K562 (cell line): ENCODE measurements around the gene YPEL4. TPM values are rescaled to one million over a fixed set of nuclear protein-coding genes. Genes with fewer than 3 reads are reported as not detected.

Experiments used
- ATAC-seq: fragments of 200-7000 bp; cut with Tn5 transposase; 3 replicates; pipeline ENCODE4 v1.9.1; 2020; ENCODE audit warnings: moderate library complexity
- BruUV-seq: library from RNA; stranded (reverse); fragments of 400-500 nt; replicated peaks from 2 replicates; lab custom pipeline; 2021; lab: Mats Ljungman, UMichigan
- CTCF ChIA-PET: fragments of 300-600 bp; formaldehyde crosslinking; extraction: SDS; loops from one replicate; lab custom pipeline; 2021; ENCODE audit warnings: low intra/inter-chr PET ratio; lab: Yijun Ruan, JAX
- POLR2A ChIA-PET: fragments of 300-600, 350-650 bp; sonication (Branson Sonifier 250); formaldehyde crosslinking; extraction: SDS; loops from one replicate; lab custom pipeline; 2021; ENCODE audit warnings: antibody characterized with exemption, inconsistent platforms; lab: Yijun Ruan, JAX
- DNase-seq, 4 experiments: peaks; one replicate each; pipeline versions ENCODE4 v3.0.0 to v3.0.0-alpha.2; 2011 to 2018; ENCODE audit warnings: low spot score in 3 of 4, mixed read lengths in 3 of 4; ENCODE audit errors: extremely low read depth in 1 of 4
- FAIRE-seq: peaks from 2 replicates; lab custom pipeline; 2011; peaks lifted over from hg19 to GRCh38; lab: Jason Lieb, UNC
- H2AFZ ChIP-seq: 2 replicates; pipeline ENCODE4 v1.6.0; 2011; ENCODE audit warnings: low read depth, low read length, control low read depth, inconsistent platforms
- H3K27ac ChIP-seq: fragments of 200-600 bp; 3 replicates; pipeline ENCODE4 v1.8.0; 2011; ENCODE audit warnings: low read depth, mild to moderate bottlenecking, control low read depth, inconsistent platforms, low read length, moderate library complexity, mixed read lengths; ENCODE audit errors: extremely low read depth
- H3K27me3 ChIP-seq, 2 experiments: fragments of 300-600 bp in 1 of 2; 2 replicates in 1 of 2; 3 replicates in 1 of 2; pipeline versions ENCODE4 v1.6.0 to v1.8.0; 2011; ENCODE audit warnings: inconsistent platforms in 2 of 2, low read length in 2 of 2, mild to moderate bottlenecking in 1 of 2, mixed read lengths in 1 of 2, moderate library complexity in 1 of 2; ENCODE audit not compliant: control insufficient read depth in 2 of 2, insufficient read depth in 2 of 2
- H3K36me3 ChIP-seq: fragments of 300-600 bp; 3 replicates; pipeline ENCODE4 v1.8.0; 2011; ENCODE audit warnings: mild to moderate bottlenecking, low read length, inconsistent platforms; ENCODE audit not compliant: control insufficient read depth, insufficient read depth
- H3K4me1 ChIP-seq, 2 experiments: fragments of 200-600 bp in 1 of 2; replicated peaks in 1 of 2; 2 replicates in 1 of 2; 3 replicates in 1 of 2; pipeline versions ENCODE4 v1.5.1 to v1.8.0; 2011; ENCODE audit warnings: inconsistent platforms in 2 of 2, low read length in 2 of 2, mild to moderate bottlenecking in 1 of 2, mixed read lengths in 1 of 2, moderate library complexity in 1 of 2; ENCODE audit not compliant: control insufficient read depth in 2 of 2, insufficient read depth in 2 of 2
- H3K4me2 ChIP-seq: 2 replicates; pipeline ENCODE4 v1.6.1; 2011; ENCODE audit warnings: low read length, control low read depth, inconsistent platforms, mixed read lengths; ENCODE audit not compliant: insufficient read depth
- H3K4me3 ChIP-seq: fragments of 200-600 bp; sonication (generic), shearing (Covaris generic); 2 replicates; pipeline ENCODE4 v1.5.1; 2016; ENCODE audit warnings: control low read depth, inconsistent platforms
- H3K79me2 ChIP-seq: fragments of 200-600 bp; 3 replicates; pipeline ENCODE4 v1.8.0; 2011; ENCODE audit warnings: low read length, inconsistent platforms; ENCODE audit not compliant: control insufficient read depth, insufficient read depth
- H3K9ac ChIP-seq, 2 experiments: 2 replicates each; pipeline versions ENCODE4 v1.6.0 to v1.6.1; 2011; ENCODE audit warnings: low read depth in 2 of 2, low read length in 2 of 2, control low read depth in 1 of 2, inconsistent platforms in 1 of 2, mild to moderate bottlenecking in 1 of 2, mixed read lengths in 1 of 2; ENCODE audit not compliant: insufficient read depth in 1 of 2
- H3K9me1 ChIP-seq: one replicate; pipeline ENCODE4 v1.6.0; 2011; ENCODE audit warnings: inconsistent platforms, mild to moderate bottlenecking, low read length, moderate library complexity; ENCODE audit not compliant: control insufficient read depth, insufficient read depth
- H3K9me3 ChIP-seq: replicated peaks from 2 replicates; pipeline ENCODE4 v1.5.1; 2011; ENCODE audit warnings: low read depth, low read length, inconsistent platforms; ENCODE audit not compliant: control insufficient read depth, insufficient read depth
- H4K20me1 ChIP-seq: replicated peaks from 2 replicates; pipeline ENCODE4 v1.6.1; 2011; ENCODE audit warnings: low read length, inconsistent platforms, mixed read lengths; ENCODE audit not compliant: control insufficient read depth, insufficient read depth
- BRD4 ChIP-seq: fragments of 200-600 bp; sonication (generic); IDR thresholded peaks from 2 replicates; pipeline ENCODE4 v1.6.1; 2017; ENCODE audit warnings: inconsistent platforms
- NBN ChIP-seq: fragments of 450-650 bp; IDR thresholded peaks from 2 replicates; pipeline ENCODE4 v1.6.1; 2016; ENCODE audit warnings: low read depth, mild to moderate bottlenecking
- POLR2B ChIP-seq: fragments of 450-650 bp; IDR thresholded peaks from 2 replicates; pipeline ENCODE4 v1.6.1; 2018; ENCODE audit warnings: low read depth; ENCODE audit not compliant: partially characterized antibody
- POLR2G ChIP-seq: fragments of 200-400 bp; formaldehyde crosslinking; IDR thresholded peaks from 2 replicates; pipeline ENCODE4 v1.6.1; 2017; ENCODE audit warnings: low read depth, mild to moderate bottlenecking, antibody characterized with exemption, low read length, moderate library complexity
- RBFOX2 ChIP-seq: fragments of 200-400 bp; formaldehyde crosslinking; IDR thresholded peaks from 2 replicates; pipeline ENCODE4 v1.6.1; 2017; ENCODE audit warnings: low read depth, mild to moderate bottlenecking, low read length, moderate library complexity
- SMAD1 ChIP-seq: fragments of 150-350 bp; IDR thresholded peaks from 2 replicates; pipeline ENCODE4 v1.6.1; 2014; ENCODE audit warnings: low read length, low read depth; ENCODE audit not compliant: partially characterized antibody
- SUPT5H ChIP-seq: fragments of 450-650 bp; IDR thresholded peaks from 2 replicates; pipeline ENCODE4 v1.6.1; 2016
- YBX1 ChIP-seq: fragments of 450-650 bp; IDR thresholded peaks from 2 replicates; pipeline ENCODE4 v1.7.1; 2016; ENCODE audit warnings: mild to moderate bottlenecking
- ZBED1 ChIP-seq: IDR thresholded peaks from 2 replicates; pipeline ENCODE4 v1.6.1; 2014
- ZNF79 ChIP-seq: fragments of 250-450 bp; sonication (Bioruptor Pico); IDR thresholded peaks from 2 replicates; pipeline ENCODE4 v1.4.0; 2020; ENCODE audit warnings: low read depth, mild to moderate bottlenecking, moderate library complexity
- ZNF830 ChIP-seq: fragments of 250-450 bp; sonication (Bioruptor Pico); IDR thresholded peaks from 2 replicates; pipeline ENCODE4 v1.5.0; 2021; ENCODE audit warnings: mild to moderate bottlenecking
- WGBS: fragments of 100-300 bp; shearing (Covaris generic); methylation state at CpG from one replicate; pipeline ENCODE4 v1.1.6; 2016; ENCODE audit warnings: low coverage, mixed read lengths; ENCODE audit not compliant: insufficient coverage; ENCODE audit errors: missing lambda C conversion rate; 5-methylcytosine and 5-hydroxymethylcytosine counted together
- in situ Hi-C: fragments of 300-500 bp; cut with MboI; formaldehyde crosslinking; loops from 4 replicates; pipeline ENCODE4 v1.15.0; 2018; ENCODE audit warnings: inconsistent platforms, mixed read lengths
- intact Hi-C: fragments of 100-400 bp; cut with micrococcal nuclease; formaldehyde crosslinking; loops from 2 replicates; pipeline ENCODE4 v1.14.2; 2022
- polyA plus RNA-seq, 8 experiments: library from polyadenylated mRNA; depleted of rRNA in 4 of 8; stranded (reverse) in 5 of 8; unstranded in 3 of 8; fragments of >200 nt; fragmentation: Nextera tagmentation in 2 of 8; fragmentation: Illumina TruSeq in 1 of 8; extraction: Ambion mirVana in 2 of 8; extraction: Trizol in 1 of 8; gene quantifications; 2 replicates each; pipeline versions ENCODE4 v1.2.1 to v1.2.3, GENCODE V29; 2011 to 2014; ENCODE audit warnings: inconsistent platforms in 1 of 8, missing spikeins in 1 of 8
- total RNA-seq, 7 experiments: library from RNA; depleted of rRNA in 6 of 7; stranded (reverse); fragments of >200 nt in 6 of 7; fragmentation: Illumina TruSeq in 2 of 7; extraction: Trizol in 2 of 7; gene quantifications; 2 replicates each; pipeline versions ENCODE4 v1.2.1 to v1.2.3, GENCODE V29; 2011 to 2021; ENCODE audit warnings: low replicate concordance in 1 of 7

The YPEL4 gene
- total and polyA plus RNA-seq, 9 of the 15 experiments (the other 6 are each of a cell fraction or from before 2014, with no cell fraction given): 0.07 to 1.4 (median 0.40) TPM; not detected in 2

- TF ChIP-seq BRD4 (no peak), ZBED1 (no peak), SMAD1 (no peak), YBX1 (no peak), NBN (no peak)
These were observed at the start of gene YPEL4 (continued) for GRCh38 chr11:57649826-57650738.

- ATAC-seq (no peak), DNase-seq (no peak), FAIRE-seq (no peak)
- H3K79me2 ChIP-seq: no peaks in the 10 kb centered on the region
- ChIA-PET CTCF (no interaction called here), POLR2A (interaction anchor here (0.7 to 1.5 kb wide), 5 partner anchors 8 to 93 kb away, joined by 3 to 4 read pairs (median 3); no protein-coding TSS in a partner anchor)
- no peaks in the 10 kb centered on the region for H3K4me1 ChIP-seq
- H3K9me1 ChIP-seq: no peaks in the 10 kb centered on the region
- no peaks in the 10 kb centered on the region for H3K9me3 ChIP-seq
- no peak overlapping the region for H3K27ac ChIP-seq
- H3K27me3 ChIP-seq: no peaks in the 10 kb centered on the region
- no peaks in the 10 kb centered on the region for H4K20me1 ChIP-seq
- H3K4me3 ChIP-seq: no peak overlapping the region
- no peak overlapping the region for H3K4me2 ChIP-seq
- TF ChIP-seq ZNF830 (CRISPR knock-in tag) (no peak), POLR2G (peak; percentile 67), RBFOX2 (peak; percentile 50), POLR2B (no peak), ZNF79 (CRISPR knock-in tag) (no peak), SUPT5H (0 out of 2 replicates have a peak, but pooled peaks have one; percentile 11)
- peaks cover 79% of the 10 kb centered on the region for H3K36me3 ChIP-seq
- BruUV-seq: no TSS peak
- intact Hi-C loops: no loop called here
- no peak overlapping the region for H3K9ac ChIP-seq
- in situ Hi-C loops: no loop called here
- H2AFZ ChIP-seq: no peak overlapping the region
- 97% methylated on average over 17 of the region's 18 CpGs for WGBS
These were observed 49.2 kb upstream of the YPEL4 start for GRCh38 chr11:57698843-57699365.
